Tibial artery (tissue), 4 donors: ENCODE measurements around the gene OSCP1.
"Not testable (repeated sequence)": the region's sequence is repeated elsewhere in the genome, so short reads cannot be mapped to it uniquely, and the experiment has no call there.

Experiments used
- DNase-seq, 2 donors: peaks; one replicate each; pipeline ENCODE4 v3.0.0-alpha.2; 2019
- H3K27ac ChIP-seq, 2 donors: fragments of 200-600 bp; sonication (generic) in 1 of 2; 1 replicate in 1 of 2; 2 replicates in 1 of 2; pipeline ENCODE4 v1.5.1; 2018 to 2019; ENCODE audit warnings: mild to moderate bottlenecking in 1 of 2
- H3K27me3 ChIP-seq, 2 donors: fragments of 200-600 bp; sonication (generic) in 1 of 2; one replicate each; pipeline versions ENCODE4 v1.5.1 to v1.6.0; 2016 to 2019
- H3K36me3 ChIP-seq, 3 donors: fragments of 200-600 bp; sonication (generic) in 2 of 3; one replicate each; pipeline ENCODE4 v1.5.1; 2016 to 2019; ENCODE audit warnings: mild to moderate bottlenecking in 2 of 3
- H3K4me1 ChIP-seq, 4 donors: fragments of 200-600 bp; sonication (generic) in 2 of 4; 1 replicate in 3 of 4; 2 replicates in 1 of 4; pipeline ENCODE4 v1.5.1; 2016 to 2019
- H3K4me3 ChIP-seq, 2 donors: fragments of 200-600 bp; sonication (generic) in 1 of 2; 1 replicate in 1 of 2; 2 replicates in 1 of 2; pipeline ENCODE4 v1.5.1; 2018 to 2019; ENCODE audit warnings: mild to moderate bottlenecking in 2 of 2
- H3K9me3 ChIP-seq, 3 donors: fragments of 200-600 bp; sonication (generic) in 1 of 3; one replicate each; pipeline ENCODE4 v1.5.1; 2016 to 2019
- intact Hi-C: fragments of 100-400 bp; cut with DNase I; formaldehyde crosslinking; loops from one replicate; pipeline ENCODE4 v1.15.0; 2023; ENCODE audit warnings: low total_unique reads
- TF ChIP-seq, protein P1 (sequence below), 2 experiments: fragments of 200-600 bp in 1 of 2; fragments of 450-650 bp in 1 of 2; IDR thresholded peaks; one replicate each; pipeline ENCODE4 v1.5.1; 2017 to 2019; ENCODE audit warnings: antibody characterized with exemption in 2 of 2, mild to moderate bottlenecking in 1 of 2, moderate library complexity in 1 of 2

OSCP1 gene

GRCh38 chr1:36481771-36482723 is 31.8 kb upstream of the OSCP1 start:
- intact Hi-C loops, result no loop called here
- Histone ChIP-seq H3K4me3 (peak overlapping the region; percentile 4 to 7), H3K36me3 (no peaks in the 10 kb centered on the region), H3K27me3 (peaks cover 0 to 35% of the 10 kb centered on the region in 2 donors), H3K4me1 (no peaks in the 10 kb centered on the region), H3K27ac (no peak overlapping the region), H3K9me3 (no peaks in the 10 kb centered on the region)
- no peak for DNase-seq
- TF ChIP-seq, protein P1, sequence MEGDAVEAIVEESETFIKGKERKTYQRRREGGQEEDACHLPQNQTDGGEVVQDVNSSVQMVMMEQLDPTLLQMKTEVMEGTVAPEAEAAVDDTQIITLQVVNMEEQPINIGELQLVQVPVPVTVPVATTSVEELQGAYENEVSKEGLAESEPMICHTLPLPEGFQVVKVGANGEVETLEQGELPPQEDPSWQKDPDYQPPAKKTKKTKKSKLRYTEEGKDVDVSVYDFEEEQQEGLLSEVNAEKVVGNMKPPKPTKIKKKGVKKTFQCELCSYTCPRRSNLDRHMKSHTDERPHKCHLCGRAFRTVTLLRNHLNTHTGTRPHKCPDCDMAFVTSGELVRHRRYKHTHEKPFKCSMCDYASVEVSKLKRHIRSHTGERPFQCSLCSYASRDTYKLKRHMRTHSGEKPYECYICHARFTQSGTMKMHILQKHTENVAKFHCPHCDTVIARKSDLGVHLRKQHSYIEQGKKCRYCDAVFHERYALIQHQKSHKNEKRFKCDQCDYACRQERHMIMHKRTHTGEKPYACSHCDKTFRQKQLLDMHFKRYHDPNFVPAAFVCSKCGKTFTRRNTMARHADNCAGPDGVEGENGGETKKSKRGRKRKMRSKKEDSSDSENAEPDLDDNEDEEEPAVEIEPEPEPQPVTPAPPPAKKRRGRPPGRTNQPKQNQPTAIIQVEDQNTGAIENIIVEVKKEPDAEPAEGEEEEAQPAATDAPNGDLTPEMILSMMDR (IDR thresholded peaks at IDR 0.05), result no peak

DNA sequence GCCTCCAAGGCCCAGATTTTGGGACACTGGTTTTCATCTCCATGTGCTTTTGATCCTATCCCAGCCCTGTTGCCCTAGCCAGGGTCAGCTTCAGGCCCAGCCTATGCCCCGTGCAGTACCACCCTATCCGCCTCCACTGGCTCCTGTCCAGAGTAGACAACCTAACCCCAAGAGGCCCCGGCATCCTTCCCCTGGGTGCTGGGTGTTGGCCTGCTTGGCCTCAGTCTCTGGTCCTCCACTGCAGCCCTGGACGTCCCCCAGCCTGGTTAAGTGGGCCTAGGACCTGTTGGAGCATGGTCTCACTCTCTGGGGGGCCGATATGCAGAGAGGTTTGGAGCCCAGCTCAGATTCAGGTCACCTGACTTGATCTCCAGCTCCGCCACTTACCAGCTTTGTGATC is 30.8 kb upstream of the OSCP1 start:
- H3K27ac ChIP-seq, result no peak overlapping the region
- DNase-seq, result no peak
- H3K9me3 ChIP-seq, result no peaks in the 10 kb centered on the region
- no peak overlapping the region for H3K4me3 ChIP-seq
- intact Hi-C loops, result no loop called here
- peaks cover 0 to 38% of the 10 kb centered on the region in 2 donors for H3K27me3 ChIP-seq
- no peaks in the 10 kb centered on the region for H3K4me1 ChIP-seq
- H3K36me3 ChIP-seq, result no peaks in the 10 kb centered on the region
- TF ChIP-seq, protein P1 (IDR thresholded peaks at IDR 0.05), result no peak

DNA sequence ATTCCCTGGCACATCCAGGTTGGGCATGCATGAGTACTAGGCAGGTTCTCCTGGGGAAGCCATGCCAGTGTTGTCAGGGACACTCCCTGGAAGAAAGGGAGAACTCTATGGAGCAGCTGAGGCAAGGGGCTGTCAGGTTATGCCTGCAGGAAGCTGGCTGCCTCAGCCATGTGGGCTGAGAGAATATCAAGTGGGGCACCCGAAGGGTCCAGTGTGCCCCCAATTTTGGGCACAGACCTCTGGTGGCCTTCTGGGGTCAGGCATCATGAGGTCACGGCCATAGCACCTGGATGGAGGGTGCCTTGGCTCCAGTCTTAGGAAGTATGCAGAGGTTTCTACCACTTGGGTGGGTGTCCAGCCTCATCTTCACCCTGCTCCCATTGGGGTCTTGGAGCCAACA is 29.9 kb upstream of the OSCP1 start:
- H3K4me3 ChIP-seq, result no peak overlapping the region
- H3K4me1 ChIP-seq, result no peaks in the 10 kb centered on the region
- H3K36me3 ChIP-seq, result no peaks in the 10 kb centered on the region
- H3K9me3 ChIP-seq, result no peaks in the 10 kb centered on the region
- DNase-seq, result no peak
- no peak overlapping the region for H3K27ac ChIP-seq
- TF ChIP-seq, protein P1 (IDR thresholded peaks at IDR 0.05), result no peak
- H3K27me3 ChIP-seq, result peaks cover 0 to 38% of the 10 kb centered on the region in 2 donors
- intact Hi-C loops, result no loop called here

GRCh38 chr1:36479505-36480051 is 29.3 kb upstream of the OSCP1 start:
- DNase-seq, result no peak
- peaks cover 0 to 40% of the 10 kb centered on the region in 2 donors for H3K27me3 ChIP-seq
- intact Hi-C loops, result no loop called here
- no peak overlapping the region for H3K27ac ChIP-seq
- no peaks in the 10 kb centered on the region for H3K36me3 ChIP-seq
- no peak overlapping the region for H3K4me3 ChIP-seq
- no peaks in the 10 kb centered on the region for H3K9me3 ChIP-seq
- no peaks in the 10 kb centered on the region for H3K4me1 ChIP-seq
- TF ChIP-seq, protein P1 (IDR thresholded peaks at IDR 0.05), result no peak

DNA sequence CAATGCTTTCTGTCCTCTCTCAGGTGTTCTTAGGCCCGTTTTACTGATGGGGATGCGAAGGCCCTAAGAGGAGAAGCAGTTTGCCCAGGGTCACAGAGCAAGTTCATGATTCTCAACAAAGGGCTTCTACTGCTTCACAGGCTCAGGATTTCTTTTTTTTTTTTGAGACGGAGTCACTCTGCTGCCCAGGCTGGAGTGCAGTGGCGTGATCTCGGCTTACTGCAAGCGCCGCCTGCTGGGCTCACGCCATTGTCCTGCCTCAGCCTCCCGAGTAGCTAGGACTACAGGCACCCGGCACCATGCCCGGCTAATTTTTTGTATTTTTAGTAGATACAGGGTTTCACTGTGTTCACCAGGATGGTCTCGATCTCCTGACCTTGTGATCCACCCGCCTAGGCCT is 27.4 kb upstream of the OSCP1 start:
- H3K9me3 ChIP-seq, DNase-seq, H3K27ac ChIP-seq, H3K4me3 ChIP-seq, H3K4me1 ChIP-seq, intact Hi-C loops, H3K36me3 ChIP-seq: not testable (repeated sequence)
- peaks cover 0 to 39% of the 10 kb centered on the region in 2 donors for H3K27me3 ChIP-seq

- intact Hi-C loops, result no loop called here
- TF ChIP-seq, protein P1 (IDR thresholded peaks at IDR 0.05), result no peak
Measured at GRCh38 chr1:36476945-36477344, 26.7 kb upstream of the OSCP1 start.

More at GRCh38 chr1:36476945-36477344, 26.7 kb upstream of the OSCP1 start:
- no peaks in the 10 kb centered on the region for H3K9me3 ChIP-seq
- H3K27me3 ChIP-seq, result peaks cover 0 to 37% of the 10 kb centered on the region in 2 donors
- no peaks in the 10 kb centered on the region for H3K4me1 ChIP-seq
- H3K36me3 ChIP-seq, result no peaks in the 10 kb centered on the region
- no peak overlapping the region for H3K4me3 ChIP-seq
- no peak overlapping the region for H3K27ac ChIP-seq
- DNase-seq, result no peak
